ENCODE results near the gene KLRK1.

- TF ChIP-seq POLR2A (IDR thresholded peaks at IDR 0.05; ENCODE audit: low read depth, low read length) (no peak), RFX5 (IDR thresholded peaks at IDR 0.05; ENCODE audit: low read depth, low read length) (no peak)
- TF ChIP-seq, protein P1, sequence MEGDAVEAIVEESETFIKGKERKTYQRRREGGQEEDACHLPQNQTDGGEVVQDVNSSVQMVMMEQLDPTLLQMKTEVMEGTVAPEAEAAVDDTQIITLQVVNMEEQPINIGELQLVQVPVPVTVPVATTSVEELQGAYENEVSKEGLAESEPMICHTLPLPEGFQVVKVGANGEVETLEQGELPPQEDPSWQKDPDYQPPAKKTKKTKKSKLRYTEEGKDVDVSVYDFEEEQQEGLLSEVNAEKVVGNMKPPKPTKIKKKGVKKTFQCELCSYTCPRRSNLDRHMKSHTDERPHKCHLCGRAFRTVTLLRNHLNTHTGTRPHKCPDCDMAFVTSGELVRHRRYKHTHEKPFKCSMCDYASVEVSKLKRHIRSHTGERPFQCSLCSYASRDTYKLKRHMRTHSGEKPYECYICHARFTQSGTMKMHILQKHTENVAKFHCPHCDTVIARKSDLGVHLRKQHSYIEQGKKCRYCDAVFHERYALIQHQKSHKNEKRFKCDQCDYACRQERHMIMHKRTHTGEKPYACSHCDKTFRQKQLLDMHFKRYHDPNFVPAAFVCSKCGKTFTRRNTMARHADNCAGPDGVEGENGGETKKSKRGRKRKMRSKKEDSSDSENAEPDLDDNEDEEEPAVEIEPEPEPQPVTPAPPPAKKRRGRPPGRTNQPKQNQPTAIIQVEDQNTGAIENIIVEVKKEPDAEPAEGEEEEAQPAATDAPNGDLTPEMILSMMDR (conservative IDR thresholded peaks at IDR 0.05; ENCODE audit: low read depth, low read length), result no peak
These were observed 31.7 kb downstream of the KLRK1 start for GRCh38 chr12:10358131-10358530.
